HepG2 (cell line): ENCODE data around the gene TOPBP1. TPM values are rescaled to one million over a fixed set of nuclear protein-coding genes. Genes with fewer than 3 reads are reported as not detected.

Experiments used
- ATAC-seq: fragments of 200-7000 bp; cut with Tn5 transposase; 3 replicates; pipeline ENCODE4 v1.9.1; 2020; ENCODE audit warnings: mild to moderate bottlenecking, moderate library complexity
- BruUV-seq: library from RNA; stranded (reverse); fragments of 400-500 nt; replicated peaks from 2 replicates; lab custom pipeline; 2021; lab: Mats Ljungman, UMichigan
- CTCF ChIA-PET: fragments of 300-600 bp; formaldehyde crosslinking; extraction: SDS; loops from one replicate; lab custom pipeline; 2021; ENCODE audit warnings: low total read pairs, inconsistent platforms, low intra/inter-chr PET ratio; lab: Yijun Ruan, JAX
- POLR2A ChIA-PET: fragments of 350-600 bp; sonication (Branson Sonifier 250); formaldehyde crosslinking; loops from one replicate; lab custom pipeline; 2020; ENCODE audit warnings: antibody characterized with exemption, inconsistent platforms; lab: Yijun Ruan, JAX
- DNase-seq: peaks from one replicate; pipeline ENCODE4 v3.0.0-alpha.2; 2015; ENCODE audit warnings: low spot score
- FAIRE-seq: peaks from 3 replicates; lab custom pipeline; 2011; peaks lifted over from hg19 to GRCh38; lab: Jason Lieb, UNC
- H2AFZ ChIP-seq: one replicate; pipeline ENCODE4 v1.6.1; 2011; ENCODE audit warnings: low read length, inconsistent platforms
- H3K27ac ChIP-seq: fragments of 300-600 bp; 3 replicates; pipeline ENCODE4 v1.8.0; 2011; ENCODE audit warnings: mixed run types, mild to moderate bottlenecking, mixed read lengths, low read length, inconsistent platforms; ENCODE audit not compliant: insufficient read depth; ENCODE audit errors: extremely low read length
- H3K27me3 ChIP-seq, 2 experiments: fragments of 200-600 bp in 1 of 2; 2 replicates in 1 of 2; 3 replicates in 1 of 2; pipeline versions ENCODE4 v1.6.0 to v1.8.0; 2011; ENCODE audit warnings: low read length in 2 of 2, mild to moderate bottlenecking in 2 of 2, moderate library complexity in 2 of 2, inconsistent platforms in 1 of 2; ENCODE audit not compliant: insufficient read depth in 2 of 2, control insufficient read depth in 1 of 2
- H3K36me3 ChIP-seq, 2 experiments: fragments of 200-600 bp in 1 of 2; replicated peaks in 1 of 2; 2 replicates in 1 of 2; 3 replicates in 1 of 2; pipeline versions ENCODE4 v1.5.1 to v1.8.0; 2011; ENCODE audit warnings: low read length in 2 of 2, inconsistent platforms in 1 of 2; ENCODE audit not compliant: insufficient read depth in 2 of 2, control insufficient read depth in 1 of 2
- H3K4me1 ChIP-seq: 2 replicates; pipeline ENCODE4 v1.5.1; 2012; ENCODE audit warnings: low read length, inconsistent platforms; ENCODE audit not compliant: insufficient read depth
- H3K4me2 ChIP-seq: 2 replicates; pipeline ENCODE4 v1.6.0; 2011; ENCODE audit warnings: low read depth, low read length, inconsistent platforms
- H3K4me3 ChIP-seq, 3 experiments: fragments of 200-600 bp in 1 of 3; sonication (generic), shearing (Covaris generic) in 1 of 3; replicated peaks in 1 of 3; 2 replicates each; pipeline ENCODE4 v1.5.1; 2011 to 2016; ENCODE audit warnings: low read length in 3 of 3, inconsistent platforms in 2 of 3, low read depth in 2 of 3, mild to moderate bottlenecking in 2 of 3, control low read depth in 1 of 3, mixed read lengths in 1 of 3; ENCODE audit not compliant: insufficient read depth in 1 of 3
- H3K79me2 ChIP-seq: one replicate; pipeline ENCODE4 v1.6.1; 2011; ENCODE audit warnings: low read length, inconsistent platforms; ENCODE audit not compliant: insufficient read depth
- H3K9ac ChIP-seq: 2 replicates; pipeline ENCODE4 v1.6.0; 2011; ENCODE audit warnings: mild to moderate bottlenecking, low read depth, low read length, inconsistent platforms; ENCODE audit not compliant: insufficient read depth
- H3K9me3 ChIP-seq: 2 replicates; pipeline ENCODE4 v1.5.1; 2012; ENCODE audit warnings: mild to moderate bottlenecking, low read length
- H4K20me1 ChIP-seq: 2 replicates; pipeline ENCODE4 v1.6.0; 2011; ENCODE audit warnings: inconsistent platforms, mild to moderate bottlenecking, low read length, moderate library complexity; ENCODE audit not compliant: insufficient read depth
- AFF4 ChIP-seq: sonication (generic); formaldehyde crosslinking; IDR thresholded peaks from 2 replicates; pipeline ENCODE4 v1.4.0; 2020; ENCODE audit warnings: missing genetic modification reagents
- EP300 ChIP-seq, 3 experiments: sonication (generic) in 1 of 3; formaldehyde crosslinking in 1 of 3; IDR thresholded peaks; 2 replicates each; pipeline versions ENCODE4 v1.5.1 to v1.6.1; 2011 to 2020; ENCODE audit warnings: low read depth in 2 of 3, low read length in 2 of 3, borderline replicate concordance in 1 of 3, improper control_type of control experiment in 1 of 3, mild to moderate bottlenecking in 1 of 3, missing genetic modification reagents in 1 of 3, moderate library complexity in 1 of 3
- GLI4 ChIP-seq: sonication (generic); formaldehyde crosslinking; IDR thresholded peaks from 2 replicates; pipeline ENCODE4 v1.5.1; 2020; ENCODE audit warnings: missing genetic modification reagents, mild to moderate bottlenecking, moderate library complexity, borderline replicate concordance
- IKZF1 ChIP-seq: fragments of 450-650 bp; IDR thresholded peaks from 2 replicates; pipeline ENCODE4 v1.7.1; 2016
- MNT ChIP-seq: fragments of 450-650 bp; IDR thresholded peaks from 2 replicates; pipeline ENCODE4 v1.6.1; 2016
- TMF1 ChIP-seq: sonication (generic); formaldehyde crosslinking; IDR thresholded peaks from 2 replicates; pipeline ENCODE4 v1.8.1; 2022; ENCODE audit warnings: low read depth, missing genetic modification reagents
- ZBTB4 ChIP-seq: sonication (generic); formaldehyde crosslinking; IDR thresholded peaks from 2 replicates; pipeline ENCODE4 v1.4.0; 2020; ENCODE audit warnings: missing genetic modification reagents, mild to moderate bottlenecking, borderline replicate concordance
- ZNF160 ChIP-seq: sonication (generic); formaldehyde crosslinking; IDR thresholded peaks from 2 replicates; pipeline ENCODE4 v1.8.0; 2022; ENCODE audit warnings: mild to moderate bottlenecking, inconsistent platforms, missing genetic modification reagents
- ZNF180 ChIP-seq: sonication (generic); formaldehyde crosslinking; IDR thresholded peaks from 2 replicates; pipeline ENCODE4 v1.4.0; 2020; ENCODE audit warnings: low read depth, missing genetic modification reagents, borderline replicate concordance
- ZNF230 ChIP-seq: sonication (generic); formaldehyde crosslinking; IDR thresholded peaks from 2 replicates; pipeline ENCODE4 v1.4.0; 2020; ENCODE audit warnings: mild to moderate bottlenecking, missing genetic modification reagents
- ZNF263 ChIP-seq: sonication (generic); formaldehyde crosslinking; IDR thresholded peaks from 2 replicates; pipeline ENCODE4 v1.4.0; 2020; ENCODE audit warnings: missing genetic modification reagents
- ZNF274 ChIP-seq: sonication (generic); formaldehyde crosslinking; IDR thresholded peaks from 2 replicates; pipeline ENCODE4 v1.5.1; 2020; ENCODE audit warnings: mild to moderate bottlenecking, missing genetic modification reagents
- ZNF569 ChIP-seq: sonication (generic); formaldehyde crosslinking; IDR thresholded peaks from 2 replicates; pipeline ENCODE4 v1.5.0; 2020; ENCODE audit warnings: mild to moderate bottlenecking, missing genetic modification reagents, moderate library complexity, borderline replicate concordance
- ZNF775 ChIP-seq: sonication (generic); formaldehyde crosslinking; IDR thresholded peaks from 2 replicates; pipeline ENCODE4 v1.4.0; 2020; ENCODE audit warnings: missing genetic modification reagents, mild to moderate bottlenecking, moderate library complexity, borderline replicate concordance
- ZNF816 ChIP-seq: sonication (generic); formaldehyde crosslinking; IDR thresholded peaks from 2 replicates; pipeline ENCODE4 v1.8.0; 2022; ENCODE audit warnings: missing genetic modification reagents, mild to moderate bottlenecking, borderline replicate concordance
- ZSCAN21 ChIP-seq: sonication (generic); formaldehyde crosslinking; IDR thresholded peaks from 2 replicates; pipeline ENCODE4 v1.8.0; 2022; ENCODE audit warnings: mild to moderate bottlenecking, missing genetic modification reagents, moderate library complexity, borderline replicate concordance
- WGBS: methylation state at CpG from one replicate; pipeline ENCODE4 v1.1.6; 2017; ENCODE audit warnings: low lambda C conversion rate; 5-methylcytosine and 5-hydroxymethylcytosine counted together
- in situ Hi-C: cut with HindIII; loops from 2 replicates; pipeline ENCODE4 v1.10.0; 2017; ENCODE audit warnings: low pct_unique_long_range_greater_than_20kb; ENCODE audit not compliant: extremely low pct_ligation_motif_present
- intact Hi-C: fragments of 100-400 bp; cut with micrococcal nuclease; formaldehyde crosslinking; loops from one replicate; pipeline ENCODE4 v1.10.0; 2022; ENCODE audit not compliant: unreplicated experiment
- polyA plus RNA-seq, 8 experiments: library from polyadenylated mRNA; depleted of rRNA in 3 of 8; stranded (reverse) in 7 of 8; unstranded in 1 of 8; fragments of >200 nt; fragmentation: Illumina TruSeq in 4 of 8; extraction: Trizol in 4 of 8; gene quantifications; 2 replicates each; pipeline versions ENCODE4 v1.2.1 to v1.2.3, GENCODE V29; 2011 to 2016; ENCODE audit warnings: low read depth in 4 of 8, missing spikeins in 1 of 8, mixed read lengths in 1 of 8; ENCODE audit not compliant: insufficient read depth in 1 of 8
- total RNA-seq, 5 experiments: library from RNA; depleted of rRNA; stranded (reverse); fragments of >200 nt; fragmentation: Illumina TruSeq; extraction: Trizol; gene quantifications; 2 replicates each; pipeline ENCODE4 v1.2.3, GENCODE V29; 2016; ENCODE audit warnings: low read depth in 1 of 5

Gene TOPBP1
- total and polyA plus RNA-seq, 2 of the 13 experiments (the other 11 are each of a cell fraction or from before 2014, with no cell fraction given): 24.3 to 42.9 TPM

GRCh38 chr3:133592843-133593242, 68.9 kb downstream of the TOPBP1 start:
- Histone ChIP-seq H2AFZ (no peak overlapping the region), H3K4me2 (no peak overlapping the region), H3K4me1 (no peaks in the 10 kb centered on the region), H3K9ac (no peak overlapping the region), H3K9me3 (no peaks in the 10 kb centered on the region), H4K20me1 (0 out of 2 replicates have a peak, but pooled peaks cover 3% of the 10 kb centered on the region), H3K27ac (no peak overlapping the region), H3K4me3 (no peak overlapping the region), H3K36me3 (peaks cover 1 to 7% of the 10 kb centered on the region in 2 experiments; a peak in 4 of 5 replicates), H3K79me2 (no peaks in the 10 kb centered on the region), H3K27me3 (no peaks in the 10 kb centered on the region; a peak in 1 of 5 replicates)
- ChIA-PET POLR2A (no interaction called here), CTCF (no interaction called here)
- 87% methylated on average over 5 of the region's 5 CpGs for WGBS
- in situ Hi-C loops: no loop called here
- no peak for DNase-seq
- no peak for FAIRE-seq
- BruUV-seq: no TSS peak
- ATAC-seq: no peak
- intact Hi-C loops: no loop called here
- TF ChIP-seq ZNF160 (CRISPR knock-in tag) (no peak), EP300 (IDR thresholded peaks at IDR 0.05; ENCODE audit: low read depth in 2 of 2, low read length in 2 of 2) (no peak), EP300 (CRISPR knock-in tag; IDR thresholded peaks at IDR 0.05; ENCODE audit: borderline replicate concordance) (no peak), ZNF775 (CRISPR knock-in tag) (no peak), AFF4 (CRISPR knock-in tag) (no peak), IKZF1 (no peak), ZNF569 (no peak), ZNF274 (no peak), ZSCAN21 (no peak), ZNF230 (no peak), MNT (no peak), ZNF816 (CRISPR knock-in tag) (no peak), GLI4 (CRISPR knock-in tag) (no peak), ZNF263 (CRISPR knock-in tag) (no peak), ZNF180 (CRISPR knock-in tag) (no peak), TMF1 (CRISPR knock-in tag) (no peak), ZBTB4 (CRISPR knock-in tag) (no peak)
